Progenitor cell of endocrine pancreas (in vitro differentiated cells): Measurements from ENCODE around the gene ZNF616. TPM values are rescaled to one million over a fixed set of nuclear protein-coding genes. Genes with fewer than 3 reads are reported as not detected.

Experiments
- DNase-seq: peaks from one replicate; pipeline ENCODE4 v3.0.0; 2021; ENCODE audit warnings: low spot score; ENCODE audit not compliant: unreplicated experiment
- H3K27ac Mint-ChIP-seq: 2 replicates; pipeline ENCODE4 v1.8.0; 2021; ENCODE audit warnings: mild to moderate bottlenecking, moderate library complexity, mixed read lengths
- H3K27me3 Mint-ChIP-seq: 2 replicates; pipeline ENCODE4 v1.8.0; 2021; ENCODE audit warnings: mixed read lengths
- H3K36me3 Mint-ChIP-seq: 2 replicates; pipeline ENCODE4 v1.8.0; 2022; ENCODE audit warnings: mixed read lengths; ENCODE audit not compliant: insufficient read depth
- H3K4me1 Mint-ChIP-seq: 2 replicates; pipeline ENCODE4 v1.8.0; 2021; ENCODE audit warnings: low read depth, mixed read lengths
- H3K4me3 Mint-ChIP-seq: 2 replicates; pipeline ENCODE4 v1.8.0; 2021; ENCODE audit warnings: low read depth, mild to moderate bottlenecking, moderate library complexity, mixed read lengths
- H3K9me3 Mint-ChIP-seq: 2 replicates; pipeline ENCODE4 v1.8.0; 2021; ENCODE audit warnings: low read depth, mixed read lengths
- total RNA-seq: library from RNA; stranded (reverse); gene quantifications from 2 replicates; pipeline ENCODE4 v1.2.1, GENCODE V29; 2021
- TF ChIP-seq, protein P1 (sequence below): fragments of 200-600 bp; sonication (generic); IDR thresholded peaks from one replicate; pipeline ENCODE4 v1.5.0; 2021; ENCODE audit warnings: antibody characterized with exemption, mild to moderate bottlenecking; ENCODE audit not compliant: unreplicated experiment

Gene ZNF616
- total RNA-seq, 1 donor from 2014 or later = 28.5 TPM

DNA sequence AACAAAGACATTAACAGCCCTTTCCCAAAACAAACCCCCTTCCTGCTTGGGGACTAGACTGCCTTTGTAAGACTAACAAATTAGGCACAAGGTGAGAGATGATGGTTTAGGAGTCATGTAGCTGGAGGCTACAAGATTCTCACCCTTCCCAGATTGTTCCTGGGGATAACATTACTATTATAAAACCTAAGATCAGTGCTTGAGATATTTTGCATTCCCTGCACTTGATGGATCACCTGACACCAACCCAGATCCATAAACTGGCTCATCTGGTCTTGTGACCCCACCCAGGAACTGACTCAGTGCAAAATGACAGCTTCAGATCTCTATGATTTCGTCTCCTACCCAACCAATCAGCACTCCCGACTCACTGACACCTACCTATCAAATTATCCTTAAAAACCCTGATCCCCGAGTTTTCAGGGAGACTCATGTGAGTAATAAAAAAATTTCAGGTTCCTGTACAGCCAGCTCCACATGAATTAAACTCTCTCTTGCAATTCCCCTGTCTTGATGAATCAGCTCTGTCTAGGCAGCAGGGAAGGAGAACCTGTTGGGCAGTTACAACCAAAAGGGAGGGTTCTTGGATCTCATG lies 2.4 kb upstream of the ZNF616 start:
- TF ChIP-seq, protein P1, sequence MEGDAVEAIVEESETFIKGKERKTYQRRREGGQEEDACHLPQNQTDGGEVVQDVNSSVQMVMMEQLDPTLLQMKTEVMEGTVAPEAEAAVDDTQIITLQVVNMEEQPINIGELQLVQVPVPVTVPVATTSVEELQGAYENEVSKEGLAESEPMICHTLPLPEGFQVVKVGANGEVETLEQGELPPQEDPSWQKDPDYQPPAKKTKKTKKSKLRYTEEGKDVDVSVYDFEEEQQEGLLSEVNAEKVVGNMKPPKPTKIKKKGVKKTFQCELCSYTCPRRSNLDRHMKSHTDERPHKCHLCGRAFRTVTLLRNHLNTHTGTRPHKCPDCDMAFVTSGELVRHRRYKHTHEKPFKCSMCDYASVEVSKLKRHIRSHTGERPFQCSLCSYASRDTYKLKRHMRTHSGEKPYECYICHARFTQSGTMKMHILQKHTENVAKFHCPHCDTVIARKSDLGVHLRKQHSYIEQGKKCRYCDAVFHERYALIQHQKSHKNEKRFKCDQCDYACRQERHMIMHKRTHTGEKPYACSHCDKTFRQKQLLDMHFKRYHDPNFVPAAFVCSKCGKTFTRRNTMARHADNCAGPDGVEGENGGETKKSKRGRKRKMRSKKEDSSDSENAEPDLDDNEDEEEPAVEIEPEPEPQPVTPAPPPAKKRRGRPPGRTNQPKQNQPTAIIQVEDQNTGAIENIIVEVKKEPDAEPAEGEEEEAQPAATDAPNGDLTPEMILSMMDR = no peak
- H3K9me3 Mint-ChIP-seq = peaks cover 19% of the 10 kb centered on the region
- no peak overlapping the region for H3K27ac Mint-ChIP-seq
- no peak for DNase-seq
- H3K4me3 Mint-ChIP-seq = no peak overlapping the region
- H3K4me1 Mint-ChIP-seq = peaks cover 13% of the 10 kb centered on the region
- H3K36me3 Mint-ChIP-seq = peaks cover 24% of the 10 kb centered on the region
- no peaks in the 10 kb centered on the region for H3K27me3 Mint-ChIP-seq

DNA sequence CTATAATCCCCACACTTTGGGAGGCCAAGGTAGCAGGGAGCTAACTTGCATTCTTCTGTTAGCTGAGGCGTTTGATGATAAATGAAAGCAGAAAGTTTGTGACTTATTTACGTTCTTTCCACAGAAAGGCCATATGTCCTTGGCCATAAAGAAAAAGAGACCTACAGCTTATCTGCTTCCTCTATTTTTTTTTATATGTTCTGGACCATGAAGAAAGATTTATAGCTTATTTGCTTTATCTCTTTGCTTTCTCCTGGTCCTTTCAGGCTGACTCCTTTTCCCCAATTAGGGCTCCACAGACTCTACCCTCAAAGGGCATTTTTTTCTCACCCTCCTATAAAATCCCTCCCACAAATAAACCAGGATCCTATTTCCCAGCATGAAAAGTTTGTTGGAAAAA lies 1.5 kb upstream of the ZNF616 start:
- Mint-ChIP-seq H3K36me3 (peaks cover 24% of the 10 kb centered on the region), H3K4me1 (peaks cover 13% of the 10 kb centered on the region), H3K4me3 (no peak overlapping the region), H3K27me3 (no peaks in the 10 kb centered on the region), H3K9me3 (peaks cover 19% of the 10 kb centered on the region), H3K27ac (no peak overlapping the region)
- TF ChIP-seq, protein P1 = no peak
- no peak for DNase-seq

DNA sequence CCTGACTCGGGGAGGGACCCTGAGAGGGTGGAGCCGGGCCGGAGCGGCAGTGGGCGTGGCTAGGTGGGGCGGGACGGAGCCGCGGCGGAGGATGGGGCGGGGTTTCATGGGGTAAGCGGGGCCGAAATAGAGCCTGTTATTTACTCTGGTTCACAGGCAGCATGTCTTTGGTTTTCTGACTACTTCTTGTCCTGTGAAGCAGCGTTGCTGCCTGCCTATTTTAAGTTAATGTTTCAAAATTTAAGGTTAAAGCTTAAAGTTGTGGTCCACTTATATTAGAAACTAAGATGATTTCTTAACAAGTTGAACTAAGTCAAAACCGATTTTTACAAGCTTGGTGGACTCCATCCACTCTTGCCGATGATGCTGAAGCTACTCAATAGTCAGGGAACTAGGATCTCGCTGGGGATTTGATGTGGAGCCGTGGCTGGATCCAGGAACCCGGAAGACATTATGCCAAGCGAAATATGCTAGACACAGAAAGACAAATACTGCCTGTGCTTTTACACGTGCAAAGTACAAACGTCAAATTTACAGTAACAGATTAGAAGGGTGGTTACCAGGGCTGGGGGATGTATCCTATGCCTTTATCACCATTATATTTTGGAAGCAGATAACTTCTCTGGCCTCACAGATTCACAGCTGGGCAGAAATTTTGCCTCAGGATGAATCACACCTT lies 433 bp upstream of the ZNF616 start:
- Mint-ChIP-seq H3K36me3 (peaks cover 31% of the 10 kb centered on the region), H3K27me3 (no peaks in the 10 kb centered on the region), H3K4me3 (peak overlapping the region; percentile 96), H3K27ac (peak overlapping the region; percentile 99), H3K9me3 (peaks cover 21% of the 10 kb centered on the region), H3K4me1 (peaks cover 13% of the 10 kb centered on the region)
- TF ChIP-seq, protein P1 = no peak
- peak; percentile 97 for DNase-seq

DNA sequence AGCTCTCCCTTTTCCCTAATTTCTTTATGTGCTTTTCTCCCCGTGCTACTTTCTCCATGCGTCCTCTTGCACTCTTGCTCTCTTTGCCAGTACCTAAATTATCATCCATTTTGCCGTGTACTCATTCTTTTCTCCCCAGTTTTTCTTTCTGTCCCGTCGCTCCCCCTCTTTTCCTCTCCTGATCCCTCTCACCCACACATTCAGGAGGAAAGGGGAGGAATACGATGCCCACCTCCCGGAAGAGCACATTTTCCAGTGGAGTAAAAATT lies 821 bp downstream of the ZNF616 start:
- Mint-ChIP-seq H3K27ac (peak overlapping the region; percentile 99), H3K9me3 (peaks cover 28% of the 10 kb centered on the region), H3K27me3 (no peaks in the 10 kb centered on the region), H3K4me3 (peak overlapping the region; percentile 96), H3K36me3 (peaks cover 44% of the 10 kb centered on the region), H3K4me1 (peaks cover 13% of the 10 kb centered on the region)
- DNase-seq = no peak
- TF ChIP-seq, protein P1 = no peak

DNA sequence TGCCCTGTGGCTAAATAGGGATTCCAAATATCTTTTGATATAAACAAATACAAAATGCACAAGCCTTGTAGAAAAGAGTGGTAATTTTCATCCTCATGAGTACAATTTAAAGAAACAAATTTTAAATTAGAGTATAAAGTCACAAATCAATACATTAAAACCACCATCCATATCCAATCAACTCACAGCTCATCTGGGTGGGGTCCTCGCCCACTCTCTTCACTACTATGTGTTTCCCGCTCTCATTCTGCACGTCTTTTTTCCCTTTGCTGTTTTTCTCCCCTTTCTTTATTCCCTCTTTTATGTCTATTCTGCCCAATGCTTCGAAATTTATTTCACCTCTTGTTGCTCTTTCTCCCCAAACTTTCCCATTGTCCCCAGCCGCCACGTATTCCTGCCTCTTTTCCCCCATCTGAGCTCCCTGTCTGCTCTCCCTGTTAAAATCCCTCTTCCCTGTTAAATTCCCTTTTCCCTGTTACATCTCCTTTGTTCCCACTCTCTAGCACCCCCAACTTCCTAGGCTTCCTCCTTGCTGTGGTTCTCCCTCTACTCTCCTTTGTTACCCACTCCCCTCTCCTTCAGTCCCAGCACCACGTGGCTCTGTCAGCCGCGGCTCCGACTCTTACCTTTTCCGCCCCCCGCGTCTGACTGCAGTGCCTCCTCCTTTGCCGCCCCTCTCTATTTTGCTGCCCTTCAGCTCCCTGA lies 1.3 kb downstream of the ZNF616 start:
- Mint-ChIP-seq H3K27me3 (no peaks in the 10 kb centered on the region), H3K36me3 (peaks cover 47% of the 10 kb centered on the region)
- DNase-seq = peak; percentile 25

More for the DNA sequence above, 1.3 kb downstream of the ZNF616 start:
- TF ChIP-seq, protein P1 = no peak
- peak overlapping the region; percentile 99 for H3K27ac Mint-ChIP-seq
- peaks cover 13% of the 10 kb centered on the region for H3K4me1 Mint-ChIP-seq
- H3K4me3 Mint-ChIP-seq = peak overlapping the region; percentile 96
- H3K9me3 Mint-ChIP-seq = peaks cover 30% of the 10 kb centered on the region
